RWPE1 (cell line): ENCODE measurements around the gene NCBP1.
"Not testable (repeated sequence)": the region's sequence is repeated elsewhere in the genome, so short reads cannot be mapped to it uniquely, and the experiment has no call there.

Source experiments
- CTCF ChIA-PET: fragments of 350-600 bp; sonication (Branson Sonifier 250); formaldehyde crosslinking; extraction: SDS; loops from one replicate; lab custom pipeline; 2021; lab: Yijun Ruan, JAX
- POLR2A ChIA-PET: fragments of 400-600 bp; formaldehyde crosslinking; extraction: SDS; loops from one replicate; lab custom pipeline; 2020; ENCODE audit warnings: antibody characterized with exemption; ENCODE audit not compliant: low non-redundant PET; lab: Yijun Ruan, JAX
- DNase-seq: peaks from one replicate; pipeline ENCODE4 v3.0.0; 2012; ENCODE audit warnings: low spot score
- H3K27ac ChIP-seq: fragments of 450-650 bp; 2 replicates; pipeline ENCODE4 v1.5.1; 2017
- TF ChIP-seq, protein P1 (sequence below): fragments of 450-650 bp; conservative IDR thresholded peaks from 2 replicates; pipeline ENCODE4 v1.5.1; 2017; ENCODE audit warnings: low read depth, mild to moderate bottlenecking

The NCBP1 gene

GRCh38 chr9:97694769-97695168, 61.1 kb downstream of the NCBP1 start:
- CTCF ChIA-PET, result no interaction called here
- no peak overlapping the region for H3K27ac ChIP-seq
- TF ChIP-seq, protein P1, sequence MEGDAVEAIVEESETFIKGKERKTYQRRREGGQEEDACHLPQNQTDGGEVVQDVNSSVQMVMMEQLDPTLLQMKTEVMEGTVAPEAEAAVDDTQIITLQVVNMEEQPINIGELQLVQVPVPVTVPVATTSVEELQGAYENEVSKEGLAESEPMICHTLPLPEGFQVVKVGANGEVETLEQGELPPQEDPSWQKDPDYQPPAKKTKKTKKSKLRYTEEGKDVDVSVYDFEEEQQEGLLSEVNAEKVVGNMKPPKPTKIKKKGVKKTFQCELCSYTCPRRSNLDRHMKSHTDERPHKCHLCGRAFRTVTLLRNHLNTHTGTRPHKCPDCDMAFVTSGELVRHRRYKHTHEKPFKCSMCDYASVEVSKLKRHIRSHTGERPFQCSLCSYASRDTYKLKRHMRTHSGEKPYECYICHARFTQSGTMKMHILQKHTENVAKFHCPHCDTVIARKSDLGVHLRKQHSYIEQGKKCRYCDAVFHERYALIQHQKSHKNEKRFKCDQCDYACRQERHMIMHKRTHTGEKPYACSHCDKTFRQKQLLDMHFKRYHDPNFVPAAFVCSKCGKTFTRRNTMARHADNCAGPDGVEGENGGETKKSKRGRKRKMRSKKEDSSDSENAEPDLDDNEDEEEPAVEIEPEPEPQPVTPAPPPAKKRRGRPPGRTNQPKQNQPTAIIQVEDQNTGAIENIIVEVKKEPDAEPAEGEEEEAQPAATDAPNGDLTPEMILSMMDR, result no peak
- DNase-seq, result no peak
- POLR2A ChIA-PET, result no interaction called here

DNA sequence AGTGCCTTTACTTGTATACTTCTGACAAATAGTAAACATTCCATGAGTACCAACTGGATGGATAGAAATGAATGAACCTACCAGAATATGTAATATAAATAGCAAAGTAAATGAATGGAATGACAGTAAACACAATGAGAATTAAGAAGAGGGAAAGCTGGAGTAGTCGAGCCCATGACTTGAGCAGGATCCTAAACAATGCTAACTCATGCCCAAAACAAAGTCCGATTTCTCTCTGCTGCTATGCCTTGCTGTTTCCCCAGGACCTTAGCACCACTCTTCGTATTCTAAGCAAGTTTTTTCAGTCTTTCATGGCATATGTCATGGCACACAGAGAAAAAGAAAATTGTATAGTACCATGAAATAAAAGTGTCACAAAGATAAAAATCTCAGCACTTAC, 61.8 kb downstream of the NCBP1 start:
- ChIA-PET POLR2A (no interaction called here), CTCF (no interaction called here)
- TF ChIP-seq, protein P1, result no peak
- no peak for DNase-seq
- H3K27ac ChIP-seq, result no peak overlapping the region

DNA sequence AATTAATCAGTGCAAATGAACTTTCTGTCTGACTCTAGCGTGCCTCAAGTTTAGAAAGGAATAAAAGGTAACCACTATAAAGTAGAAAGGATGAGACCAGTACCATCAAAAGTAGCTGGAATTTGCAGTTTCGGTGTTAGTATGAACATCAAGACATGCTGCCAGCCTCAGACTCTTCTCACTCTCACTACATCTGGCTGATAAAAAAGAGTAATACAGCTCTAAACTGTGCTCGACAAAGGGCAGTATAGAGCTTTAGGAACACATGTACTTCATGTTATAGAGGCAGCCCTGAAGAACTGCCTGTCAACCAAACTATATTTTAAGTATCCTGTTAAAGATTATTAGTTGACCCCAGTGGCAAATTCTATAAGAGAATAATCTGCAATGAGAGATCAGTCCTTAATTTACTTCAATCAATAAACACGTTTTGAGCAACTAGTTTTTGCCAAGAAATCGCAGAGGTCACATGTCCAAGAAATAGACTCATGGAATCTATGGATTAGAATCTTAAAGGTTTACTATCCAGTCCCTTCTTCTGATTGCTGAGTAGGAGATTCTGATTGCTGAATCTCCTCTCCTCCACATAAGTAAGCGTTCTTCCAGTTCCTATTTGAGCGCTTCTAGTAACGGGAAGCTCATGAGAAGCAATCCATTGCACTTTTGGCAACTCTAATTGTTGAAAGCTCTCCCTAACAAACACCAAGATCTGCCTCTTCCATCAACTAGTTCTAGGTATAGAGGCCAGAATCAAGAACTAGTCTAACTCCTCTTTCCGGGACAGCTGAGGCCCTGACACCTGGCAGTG, 62.6 kb downstream of the NCBP1 start:
- DNase-seq, result no peak
- TF ChIP-seq, protein P1, result no peak
- POLR2A ChIA-PET, result interaction anchor here (0.6 kb wide), 1 partner anchor 63 kb away, joined by 3 read pairs; the partner anchor contains the start of gene NCBP1
- H3K27ac ChIP-seq, result peak overlapping the region; percentile 88
- CTCF ChIA-PET, result interaction anchor here (0.6 to 1.0 kb wide), 3 partner anchors 19 to 246 kb away, joined by 3 to 5 read pairs (median 3); no protein-coding TSS in a partner anchor

- H3K27ac ChIP-seq, result peak within 1 kb of the TSS; percentile 88
- ChIA-PET POLR2A (no interaction called here), CTCF (interaction anchor here (0.5 to 1.0 kb wide), 7 partner anchors 9 to 409 kb away, joined by 3 to 5 read pairs (median 3); no protein-coding TSS in a partner anchor)
- DNase-seq, result peak; percentile 100
- TF ChIP-seq, protein P1, result no peak
Measured at GRCh38 chr9:97696803-97697601, 63.4 kb downstream of the NCBP1 start, which contains the start of gene XPA. TSS of gene XPA (minus strand) at chr9:97697340. CDS start at chr9:97697292, 48 bp downstream.

DNA sequence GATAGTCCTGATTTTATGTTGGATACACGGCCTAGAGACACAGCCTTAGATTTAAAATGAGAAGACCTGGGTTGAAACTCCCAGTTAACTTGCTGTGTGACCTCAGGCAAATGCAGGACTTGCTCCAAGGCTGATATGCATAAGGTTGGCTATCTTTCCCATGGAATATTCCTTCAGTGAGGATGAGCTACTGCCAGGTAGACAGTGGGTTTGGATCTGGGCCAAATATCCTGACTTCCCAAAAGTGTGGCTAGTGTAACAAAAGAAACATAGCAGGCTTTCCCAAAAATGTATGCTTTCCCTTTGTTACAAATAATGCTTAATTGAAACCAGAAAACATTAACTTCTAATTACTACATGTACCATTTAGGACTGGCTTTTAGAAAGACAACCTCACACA, 64.2 kb downstream of the NCBP1 start:
- CTCF ChIA-PET, result interaction anchor here (0.6 to 0.9 kb wide), 2 partner anchors 9 to 156 kb away, joined by 3 to 4 read pairs; no protein-coding TSS in a partner anchor
- TF ChIP-seq, protein P1, result no peak
- H3K27ac ChIP-seq, result no peak overlapping the region
- POLR2A ChIA-PET, result no interaction called here
- DNase-seq, result no peak

GRCh38 chr9:97698865-97699264, 65.2 kb downstream of the NCBP1 start:
- DNase-seq, result no peak
- TF ChIP-seq, protein P1, result no peak
- POLR2A ChIA-PET, result no interaction called here
- no peak overlapping the region for H3K27ac ChIP-seq
- CTCF ChIA-PET, result no interaction called here

- DNase-seq, POLR2A ChIA-PET, H3K27ac ChIP-seq, CTCF ChIA-PET: not testable (repeated sequence)
Measured at GRCh38 chr9:97699281-97699680, 65.7 kb downstream of the NCBP1 start.

DNA sequence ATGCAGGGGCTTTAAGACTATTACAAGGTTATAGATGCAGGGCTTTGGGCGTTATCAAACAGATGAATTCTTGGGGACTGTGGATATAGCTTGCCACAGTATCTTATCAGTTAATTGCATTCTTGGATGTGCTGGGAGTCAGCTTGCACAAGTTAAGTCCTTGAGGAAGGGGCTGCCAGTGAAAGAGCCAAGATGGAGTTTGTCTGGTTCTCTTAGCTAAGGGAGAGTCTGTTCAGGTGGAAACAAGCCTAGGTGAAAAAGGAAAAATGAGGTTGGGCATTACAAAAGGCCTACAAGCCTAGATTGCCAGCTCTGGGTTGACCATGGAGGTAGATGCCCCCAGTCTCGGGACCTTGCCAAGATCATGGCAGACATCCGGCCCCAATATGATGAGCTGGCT, 66.2 kb downstream of the NCBP1 start:
- H3K27ac ChIP-seq, DNase-seq, POLR2A ChIA-PET: not testable (repeated sequence)
- CTCF ChIA-PET, result interaction anchor here (0.5 kb wide), 1 partner anchor 11 kb away, joined by 3 read pairs; no protein-coding TSS in a partner anchor
